ENCODE data around the gene URI1.

URI1 gene

DNA sequence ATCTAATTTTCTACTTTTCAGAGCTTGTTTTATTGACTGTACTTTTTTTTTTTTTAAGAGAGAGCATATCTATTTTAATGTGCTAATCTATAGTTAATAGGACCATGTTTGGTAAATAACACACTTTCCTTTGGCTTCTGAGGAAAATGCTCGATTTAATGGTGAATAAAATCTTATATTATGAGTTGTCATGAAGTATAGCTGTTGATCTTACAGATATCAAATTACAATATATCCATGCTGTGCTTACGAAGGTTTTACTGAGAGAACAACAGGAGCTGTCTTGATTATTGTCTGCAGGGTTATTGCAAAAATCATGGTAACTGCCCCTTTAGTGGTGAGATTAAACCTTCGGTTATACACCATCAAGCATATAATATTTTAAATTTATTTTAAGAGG, 29.6 kb downstream of the URI1 start:
- DNase-seq, result no peak

DNA sequence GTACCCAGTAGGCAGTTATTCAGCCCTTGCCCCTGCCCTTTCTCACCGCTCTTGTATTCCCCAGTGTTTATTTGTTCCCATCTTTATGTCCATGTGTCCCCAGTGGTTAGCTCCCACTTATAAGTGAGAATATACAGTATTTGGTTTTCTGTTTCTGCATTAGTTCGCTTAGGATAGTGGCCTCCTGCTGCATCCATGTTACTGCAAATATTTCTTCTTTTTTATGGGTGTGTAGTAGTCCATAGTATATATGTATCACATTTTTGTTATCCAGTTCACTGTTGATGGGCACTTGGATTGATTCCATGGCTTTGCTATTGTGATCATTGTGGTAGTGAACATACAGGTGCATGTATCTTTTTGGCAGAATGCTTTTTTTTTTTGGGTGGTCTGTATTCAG, 32.7 kb downstream of the URI1 start:
- no peak for DNase-seq

DNA sequence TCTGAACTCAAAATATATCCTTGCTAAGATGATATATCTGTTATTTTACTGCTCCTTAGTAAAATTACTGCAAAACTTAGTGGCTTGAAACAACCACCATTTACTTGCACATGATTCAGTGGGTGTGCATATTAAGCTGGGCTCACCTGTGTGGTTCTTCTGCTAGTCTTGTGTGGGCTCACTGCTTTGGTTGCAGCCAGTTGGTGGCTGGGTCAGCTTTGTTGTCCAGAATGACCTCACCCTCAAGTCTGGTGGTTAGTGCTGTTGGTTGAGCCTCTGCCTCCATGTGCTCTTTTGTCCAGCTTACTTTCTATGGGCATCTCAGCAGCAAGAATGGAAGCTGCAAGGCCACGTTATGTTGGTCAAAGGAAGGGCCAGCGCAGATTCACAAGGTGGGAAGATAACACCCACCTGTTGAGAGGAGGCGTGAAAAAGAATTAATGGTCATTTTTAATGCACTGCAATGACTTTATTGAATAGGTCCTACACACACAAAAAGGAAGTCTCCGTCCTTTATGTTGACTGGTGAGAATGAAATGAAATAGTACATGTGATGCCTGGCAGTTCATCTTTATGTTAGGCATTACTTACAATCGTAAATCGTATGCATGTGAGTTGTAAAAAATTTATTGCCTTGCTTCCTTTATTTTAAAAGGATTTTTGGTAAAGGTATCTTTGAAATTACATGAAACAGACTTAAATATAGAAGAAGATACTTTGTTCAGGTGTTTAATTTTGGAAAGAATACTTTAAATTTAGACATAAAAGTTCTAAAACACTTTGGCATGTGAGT, 34.3 kb downstream of the URI1 start:
- DNase-seq, result no peak

DNA sequence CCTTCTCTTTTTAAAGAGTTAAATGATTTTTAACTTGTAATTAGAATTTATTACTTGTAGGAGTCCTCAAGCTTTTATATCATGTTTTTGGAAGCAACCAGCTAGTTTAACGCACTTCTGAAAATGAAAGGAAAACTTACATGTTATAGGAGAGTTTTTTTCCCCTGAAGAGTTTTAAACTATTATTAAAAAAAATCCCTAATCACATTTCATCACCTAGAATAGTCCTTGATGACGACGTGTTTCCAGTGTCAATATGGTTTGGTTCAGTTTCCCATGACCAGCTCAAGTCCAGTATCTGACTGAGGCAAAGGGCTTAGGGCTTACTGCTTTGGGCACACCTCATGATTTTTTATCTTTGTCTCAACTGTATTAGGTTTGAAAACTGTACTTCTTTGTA, 36.0 kb downstream of the URI1 start:
- DNase-seq, result no peak

DNA sequence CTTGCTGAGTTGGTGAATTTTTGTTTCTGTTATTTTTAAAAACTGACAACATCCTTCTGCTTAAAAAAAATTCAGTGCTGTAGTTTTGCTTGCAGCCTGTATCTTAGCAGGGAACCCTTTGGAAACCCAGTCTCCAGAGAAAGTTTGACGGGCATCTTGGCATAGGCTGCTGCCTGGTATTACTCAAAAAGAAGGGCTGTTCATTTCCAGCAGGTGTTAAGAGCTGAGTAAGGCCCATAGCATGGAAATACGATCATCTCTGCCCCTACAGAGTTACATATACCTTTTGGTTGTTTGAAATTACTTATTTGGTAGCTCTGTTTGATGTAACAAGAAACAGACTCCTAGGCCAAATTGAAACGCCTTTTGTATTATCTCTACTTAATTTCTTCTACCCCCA, 41.5 kb downstream of the URI1 start:
- no peak for DNase-seq

DNA sequence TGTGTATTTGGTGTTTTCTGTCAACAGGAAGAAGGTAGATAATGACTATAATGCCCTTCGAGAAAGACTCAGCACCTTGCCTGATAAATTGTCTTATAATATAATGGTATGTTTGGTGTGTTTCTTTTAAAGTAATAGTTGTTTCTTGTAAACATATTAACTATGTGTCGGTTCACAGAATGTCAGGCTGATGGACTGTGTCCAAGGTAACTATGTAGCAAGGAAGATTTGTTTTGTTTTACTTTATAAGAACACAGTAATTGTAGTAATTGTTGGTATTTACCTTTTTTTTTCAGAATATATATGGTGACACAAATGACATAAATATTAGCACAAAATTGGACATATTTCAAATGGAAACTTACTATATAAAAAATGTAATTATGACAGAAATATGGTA, 43.2 kb downstream of the URI1 start:
- DNase-seq, result no peak

DNA sequence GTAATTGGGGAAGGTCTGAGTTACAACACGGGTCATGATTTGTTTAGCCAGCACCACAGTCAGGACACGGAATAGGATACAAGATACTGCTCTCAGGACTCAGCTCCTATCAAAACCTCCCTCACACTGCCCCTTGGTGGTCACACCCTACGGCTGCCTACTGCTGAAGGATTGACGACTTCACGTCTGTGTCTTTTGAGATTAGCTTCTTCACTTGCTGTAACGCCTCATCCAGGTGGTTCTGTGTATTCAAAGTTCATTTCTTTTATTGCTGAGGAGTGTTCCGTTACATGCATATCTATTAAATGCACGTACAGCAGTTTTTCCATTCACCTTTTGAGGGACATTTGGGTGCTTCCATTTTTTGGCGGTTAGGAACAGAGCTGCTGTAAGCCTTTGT, 46.3 kb downstream of the URI1 start:
- no peak for DNase-seq

DNA sequence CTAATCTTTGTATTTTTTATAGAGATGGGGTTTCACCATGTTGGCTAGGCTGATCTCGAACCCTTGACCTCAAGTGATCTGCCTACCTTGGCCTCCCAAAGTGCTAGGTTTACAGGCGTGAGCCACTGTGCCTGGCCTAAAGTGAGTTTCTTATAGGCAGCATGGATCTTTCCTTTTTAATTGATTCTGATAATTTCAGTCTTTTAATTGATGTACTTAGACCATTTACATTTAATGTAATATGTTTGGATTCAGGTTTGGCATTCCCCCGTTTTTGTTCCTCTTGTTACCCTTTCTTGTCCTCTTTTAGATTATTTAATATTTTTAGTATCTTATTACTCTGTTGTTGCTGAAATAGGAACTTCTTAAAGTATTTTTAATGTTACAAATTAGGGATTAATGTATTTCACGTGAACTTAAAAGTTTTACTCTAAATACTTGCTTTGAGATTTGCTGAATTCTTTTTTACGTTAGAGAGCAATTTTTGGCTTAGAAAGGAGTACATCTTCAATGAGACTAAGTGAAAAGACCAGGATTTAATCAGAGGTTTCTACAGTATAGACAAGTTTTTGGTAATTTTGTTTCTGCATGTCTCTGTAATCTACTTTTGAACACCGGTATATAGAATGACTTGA, 50.3 kb downstream of the URI1 start:
- DNase-seq, result no peak

DNA sequence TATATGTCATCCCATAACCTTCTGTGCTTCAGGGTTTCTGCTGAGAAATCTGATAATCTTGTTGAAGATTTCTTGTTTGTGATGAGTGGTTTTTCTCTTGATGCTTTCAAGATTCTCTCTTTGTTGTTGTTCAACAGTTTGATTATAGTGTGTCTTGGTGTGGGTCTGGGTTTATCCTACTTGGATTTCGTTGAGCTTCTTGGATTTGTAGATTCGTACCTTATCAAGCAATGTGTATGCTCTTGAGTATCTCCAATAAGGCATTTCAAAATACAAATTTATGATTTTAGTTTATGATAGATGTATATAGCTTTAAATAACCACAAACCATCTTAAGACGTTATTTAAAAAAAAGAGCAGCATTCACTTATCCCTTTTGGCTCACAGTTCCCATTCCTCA, 57.5 kb downstream of the URI1 start:
- DNase-seq, result no peak

DNA sequence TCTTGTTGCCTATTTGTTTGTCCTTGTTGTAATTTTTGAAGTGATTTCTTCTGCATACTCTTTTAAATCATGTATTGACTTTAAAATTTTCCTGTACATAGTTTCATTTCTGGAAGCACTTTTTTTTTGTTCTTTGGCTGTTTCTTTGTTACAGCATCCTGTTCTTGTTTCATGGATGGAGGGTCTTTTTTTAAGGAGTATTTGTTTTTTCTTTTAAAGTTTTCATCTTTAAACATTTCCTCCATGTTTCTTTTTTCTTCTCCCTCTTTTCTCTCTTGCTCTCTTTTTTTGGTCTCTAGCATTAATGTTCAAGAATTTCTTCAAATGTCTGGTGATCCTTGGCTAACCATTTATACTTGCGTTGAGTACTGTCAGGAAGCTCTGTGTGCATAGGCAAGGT, 58.8 kb downstream of the URI1 start:
- no peak for DNase-seq

DNA sequence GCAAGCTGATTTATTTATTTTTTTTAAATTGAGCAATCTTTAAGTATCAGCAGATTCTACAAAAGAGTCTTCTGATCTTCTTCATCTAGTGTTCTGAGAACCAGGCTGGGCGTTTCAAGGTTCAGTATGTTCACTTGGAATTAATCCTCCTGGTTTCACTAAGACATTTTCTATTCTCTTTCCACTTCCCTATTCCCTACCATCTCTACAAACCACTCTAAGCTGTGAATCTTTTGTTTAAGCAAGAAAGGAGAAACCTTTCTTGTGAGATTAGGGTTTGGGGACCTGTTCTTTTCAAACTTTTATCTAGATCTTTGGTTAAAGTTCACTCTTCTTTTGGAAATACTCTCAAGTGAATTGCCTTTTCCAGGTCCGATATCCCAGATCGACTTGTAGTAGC, 59.3 kb downstream of the URI1 start:
- no peak for DNase-seq

DNA sequence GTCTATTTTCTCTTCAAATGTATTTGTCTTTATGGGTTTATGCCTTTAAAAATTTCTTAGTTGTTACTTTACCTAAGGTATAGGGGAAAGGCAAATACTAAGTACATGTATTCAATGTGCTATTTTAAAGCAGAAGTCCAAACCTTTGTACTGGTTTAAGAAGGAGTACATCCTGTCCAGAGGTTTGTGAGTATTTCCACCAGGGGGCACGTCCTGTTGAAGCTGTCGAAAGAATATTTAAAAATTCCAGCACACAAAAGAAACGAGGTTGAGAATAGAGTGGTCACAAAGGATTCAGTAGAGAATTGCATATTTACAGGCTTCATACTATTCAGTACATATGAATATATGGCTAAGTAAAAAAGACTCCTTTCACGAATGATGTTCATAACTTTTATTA, 59.8 kb downstream of the URI1 start:
- no peak for DNase-seq

DNA sequence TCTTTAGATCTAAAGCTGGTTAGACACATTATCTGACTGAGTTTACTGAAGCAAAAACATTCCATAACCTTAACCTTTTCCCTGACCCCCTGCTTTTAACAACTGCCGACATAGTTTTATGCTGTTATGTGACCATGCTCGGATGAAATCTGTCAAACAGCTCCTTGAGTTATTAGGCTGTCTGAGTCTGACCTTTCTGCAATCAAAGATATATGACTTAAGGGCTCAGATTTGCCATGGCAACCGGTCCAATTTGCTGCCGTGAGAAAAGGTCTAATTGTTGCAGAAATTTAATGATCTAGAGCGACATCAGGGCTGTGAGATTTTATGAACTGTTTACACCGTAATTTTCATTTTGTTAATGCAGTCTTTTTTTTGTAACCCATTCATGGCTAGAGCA, 61.8 kb downstream of the URI1 start:
- DNase-seq, result no peak

DNA sequence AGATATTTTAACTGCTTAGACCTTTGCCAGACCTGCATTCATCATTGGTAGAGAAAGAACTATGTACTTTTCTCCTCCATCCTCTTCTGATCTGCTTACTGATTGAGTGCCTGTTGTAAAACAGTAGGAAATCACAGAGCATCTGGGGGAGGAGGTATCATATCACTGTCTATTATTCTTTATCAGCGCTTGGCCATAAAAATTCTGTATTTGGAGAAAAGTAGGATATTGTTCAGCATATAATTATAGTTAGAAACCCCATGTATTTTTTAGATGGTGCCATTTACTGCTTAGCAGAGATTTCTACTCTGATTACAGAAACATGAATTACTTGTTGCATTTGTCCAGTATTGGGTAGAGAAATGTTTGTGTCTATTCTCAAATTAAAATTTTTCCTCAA, 62.4 kb downstream of the URI1 start:
- no peak for DNase-seq

DNA sequence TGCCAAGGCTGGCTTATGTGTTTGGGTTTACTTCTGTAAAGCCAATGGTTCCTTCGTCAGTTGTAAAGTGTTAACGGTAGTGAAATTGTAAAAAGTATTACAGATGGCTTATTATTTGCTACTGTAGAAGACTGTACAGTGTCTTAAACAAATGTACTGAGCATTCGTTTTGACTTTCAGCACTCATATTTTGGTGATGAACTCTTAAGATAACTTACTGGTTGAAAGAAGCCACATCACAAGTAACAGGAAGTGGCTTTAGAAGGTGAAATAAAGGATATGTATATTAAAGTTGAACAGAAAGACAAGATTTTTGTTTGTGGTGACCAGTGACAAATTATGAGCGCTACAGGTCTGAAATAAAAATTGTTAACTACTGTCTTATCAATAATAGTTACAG, 64.2 kb downstream of the URI1 start:
- no peak for DNase-seq

DNA sequence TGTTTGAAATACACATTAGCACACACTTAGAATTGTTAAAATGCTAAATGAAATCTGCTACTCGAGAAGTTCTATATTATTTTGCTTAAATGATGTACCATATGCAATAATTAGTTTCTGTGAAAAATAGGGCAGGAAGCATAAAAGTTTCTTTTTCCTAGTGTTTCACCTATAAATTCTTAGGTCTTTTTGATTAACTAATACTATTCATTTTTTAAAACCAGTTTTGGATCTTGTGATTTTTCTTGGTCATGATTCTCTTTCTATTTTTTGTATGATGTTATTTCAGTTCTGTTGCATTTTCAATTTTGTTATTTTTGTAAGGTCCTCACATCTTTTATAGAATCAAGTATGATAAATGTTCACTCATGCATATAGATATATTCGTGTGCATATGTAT, 66.1 kb downstream of the URI1 start:
- DNase-seq, result no peak

DNA sequence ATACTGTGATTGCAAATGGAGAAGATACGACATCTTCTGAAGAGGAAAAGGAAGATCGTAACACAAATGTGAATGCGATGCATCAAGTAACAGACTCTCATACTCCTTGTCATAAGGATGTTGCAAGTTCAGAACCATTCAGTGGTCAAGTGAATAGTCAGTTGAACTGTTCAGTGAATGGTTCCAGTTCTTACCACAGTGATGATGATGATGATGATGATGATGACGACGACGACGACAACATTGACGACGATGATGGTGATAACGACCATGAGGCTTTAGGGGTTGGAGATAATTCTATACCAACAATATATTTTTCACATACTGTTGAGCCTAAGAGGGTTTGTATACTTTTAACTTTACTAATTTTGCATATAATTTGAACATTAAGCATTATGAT, 67.0 kb downstream of the URI1 start:
- DNase-seq, result no peak

DNA sequence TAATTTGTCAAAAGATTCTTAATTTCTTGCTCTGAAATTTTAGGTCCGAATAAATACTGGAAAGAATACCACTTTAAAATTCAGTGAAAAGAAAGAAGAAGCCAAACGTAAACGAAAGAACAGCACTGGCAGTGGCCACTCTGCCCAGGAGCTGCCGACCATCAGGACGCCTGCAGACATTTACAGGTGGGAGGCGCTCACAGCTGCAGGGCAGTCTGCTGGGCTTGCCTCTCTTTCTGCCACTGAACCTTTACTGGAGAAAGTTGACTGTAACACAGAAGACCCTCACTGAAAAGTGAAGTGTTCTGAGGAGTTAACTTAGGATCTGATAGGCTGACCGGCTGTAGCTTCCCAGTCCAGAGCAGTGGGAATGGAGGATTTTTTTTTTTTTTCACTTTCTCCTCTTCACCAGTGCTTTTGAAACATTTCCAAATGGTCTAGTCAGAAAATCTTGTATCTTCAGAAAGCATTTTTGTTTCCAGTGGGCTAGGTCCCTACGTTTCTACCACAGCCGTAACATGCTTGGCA, 69.1 kb downstream of the URI1 start:
- DNase-seq, result no peak

DNA sequence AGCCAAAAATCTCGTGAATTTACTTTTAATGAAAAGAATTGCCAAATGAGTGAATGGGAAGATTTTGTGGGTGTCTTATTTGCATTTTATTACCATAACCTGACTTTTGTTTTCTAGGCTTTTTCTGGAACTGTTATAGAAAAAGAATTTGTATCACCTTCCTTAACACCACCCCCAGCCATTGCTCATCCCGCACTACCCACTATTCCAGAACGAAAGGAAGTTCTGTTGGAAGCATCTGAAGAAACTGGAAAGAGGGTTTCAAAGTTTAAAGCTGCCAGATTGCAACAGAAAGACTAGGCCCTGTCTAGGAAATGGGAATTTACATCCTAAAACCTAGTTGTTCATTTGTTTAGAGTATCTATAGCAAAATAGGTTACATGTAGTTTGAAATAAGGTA, 72.7 kb downstream of the URI1 start:
- no peak for DNase-seq

DNA sequence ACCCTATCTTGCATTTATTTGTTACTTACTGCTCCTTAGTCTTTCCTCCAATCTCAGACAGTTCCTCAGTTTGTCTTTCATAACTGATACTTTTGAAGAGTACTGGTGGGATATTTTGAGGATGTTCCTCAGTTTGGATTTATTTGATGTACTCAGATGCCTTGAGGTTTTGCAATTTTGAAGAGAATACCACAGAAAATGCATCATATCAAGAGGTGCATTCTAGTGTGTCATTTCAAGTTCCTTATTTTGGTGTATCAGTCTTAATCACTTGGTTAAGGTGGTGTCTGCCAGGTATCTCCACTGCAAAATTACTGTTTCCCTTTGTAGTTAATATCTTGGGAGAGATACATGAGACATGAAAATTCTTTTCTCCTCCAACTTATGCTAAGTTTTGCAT, 75.1 kb downstream of the URI1 start:
- no peak for DNase-seq

DNA sequence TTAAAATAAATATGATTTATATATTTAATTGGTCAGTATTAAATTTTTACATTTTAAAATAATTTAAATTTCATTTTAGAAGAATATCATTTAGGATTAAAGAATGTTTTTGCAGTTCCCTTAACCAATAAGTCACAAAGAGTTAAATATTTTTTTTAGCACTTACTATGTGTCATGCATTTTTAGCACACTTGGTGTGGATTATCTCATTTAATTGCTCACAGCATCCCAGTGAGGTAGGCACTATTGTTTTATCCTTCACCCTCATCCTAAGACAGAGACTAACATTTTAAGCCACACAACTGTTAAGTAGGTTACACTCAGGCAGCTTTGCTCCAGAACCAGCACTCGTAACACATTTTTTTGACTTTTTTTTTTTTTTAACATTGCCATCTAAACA, 78.2 kb downstream of the URI1 start:
- no peak for DNase-seq

DNA sequence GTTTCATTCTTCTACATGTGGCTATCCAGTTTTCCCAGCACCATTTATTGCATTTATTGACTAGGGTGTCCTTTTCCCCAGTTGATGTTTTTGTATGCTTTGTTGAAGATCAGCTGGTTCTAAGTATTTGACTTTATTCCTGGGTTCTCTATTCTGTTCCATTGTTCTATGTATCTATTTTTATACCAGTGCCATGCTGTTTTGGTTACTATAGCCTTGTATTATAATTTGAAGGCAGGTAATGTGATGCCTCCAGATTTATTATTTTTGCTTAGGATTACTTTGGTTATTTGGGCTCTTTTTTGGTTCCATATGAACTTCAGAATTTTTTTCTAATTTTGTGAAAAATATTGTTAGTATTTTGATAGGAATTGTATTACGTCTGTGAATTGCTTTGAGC, 80.6 kb downstream of the URI1 start:
- DNase-seq, result no peak

DNA sequence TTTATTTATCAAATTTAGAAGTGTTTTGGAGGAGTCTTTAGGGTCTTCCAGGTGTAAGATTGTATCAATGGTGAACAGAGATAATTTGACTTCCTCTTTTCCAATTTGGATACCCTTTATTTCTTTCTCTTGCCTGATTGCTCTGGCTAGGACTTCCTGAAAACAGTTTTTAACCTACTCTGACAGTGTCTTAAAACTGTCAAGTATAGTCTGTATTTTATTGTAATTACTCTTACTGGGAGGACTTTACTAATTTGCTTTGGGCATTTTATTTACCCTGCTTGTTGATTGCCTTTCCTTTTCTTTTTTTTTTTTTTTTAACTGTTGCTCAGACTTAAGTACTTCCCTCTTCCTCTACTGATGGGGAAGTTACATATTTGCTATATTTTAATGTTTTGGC, 81.3 kb downstream of the URI1 start:
- no peak for DNase-seq

DNA sequence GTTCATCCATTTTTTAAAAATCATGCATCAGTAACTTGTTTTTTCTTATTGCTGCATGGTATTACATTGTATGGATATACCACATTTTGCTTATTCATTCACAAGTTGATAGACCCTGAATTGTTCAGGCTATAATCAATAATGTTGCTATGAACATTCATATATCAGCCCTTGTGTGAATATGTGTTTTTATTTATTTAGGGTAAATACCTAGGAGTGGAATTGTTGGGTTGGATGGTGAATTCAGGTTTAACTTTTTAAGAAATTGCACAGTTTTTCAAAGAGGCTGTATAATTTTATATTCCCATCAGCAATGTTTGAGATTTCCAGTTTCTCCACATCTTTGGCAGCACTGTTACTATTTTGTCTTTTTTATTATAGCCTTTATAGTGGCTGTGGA, 82.1 kb downstream of the URI1 start:
- DNase-seq, result no peak

DNA sequence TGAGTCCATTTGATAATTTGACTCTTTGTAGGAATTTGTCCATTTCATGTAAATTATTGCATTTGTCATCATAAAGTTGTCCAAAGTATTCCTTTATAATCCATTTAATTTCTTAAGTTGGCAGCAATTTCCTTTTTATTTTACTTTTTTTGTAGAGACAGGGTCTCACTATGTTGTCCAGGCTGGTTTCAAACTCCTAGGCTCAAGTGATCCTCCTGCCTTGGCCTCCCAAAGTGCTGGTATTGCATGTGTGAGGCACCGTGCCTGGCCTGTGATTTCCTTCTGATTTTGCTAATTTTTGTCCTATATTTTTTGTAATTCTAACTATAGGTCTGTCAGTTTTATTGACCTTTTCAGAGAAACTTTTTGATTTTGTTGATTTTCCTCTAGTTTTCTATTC, 84.9 kb downstream of the URI1 start:
- DNase-seq, result no peak
